Hepatocyte (in vitro differentiated cells): ENCODE measurements around the gene LPP.

Source experiments
- CTCF ChIP-seq: fragments of 200-600 bp; sonication (generic); IDR thresholded peaks from 2 replicates; pipeline ENCODE4 v1.5.1; 2016; ENCODE audit warnings: antibody characterized with exemption, mild to moderate bottlenecking; ENCODE audit not compliant: poor library complexity
- EZH2 ChIP-seq: fragments of 200-600 bp; sonication (generic); IDR thresholded peaks from 2 replicates; pipeline ENCODE4 v1.6.1; 2016; ENCODE audit warnings: antibody characterized with exemption, mild to moderate bottlenecking, borderline replicate concordance
- EZH2phosphoT487 ChIP-seq: fragments of 200-600 bp; sonication (generic); IDR thresholded peaks from one replicate; pipeline ENCODE4 v1.6.1; 2018; ENCODE audit warnings: antibody characterized with exemption, mild to moderate bottlenecking, low read depth, moderate library complexity; ENCODE audit not compliant: unreplicated experiment, severe bottlenecking

GRCh38 chr3:188707381-188708288 is 553.7 kb downstream of the LPP start:
- TF ChIP-seq CTCF (no peak), EZH2phosphoT487 (no peak), EZH2 (no peak)
